K562 (cell line): ENCODE data around the gene BIRC3. TPM values are rescaled to one million over a fixed set of nuclear protein-coding genes. Genes with fewer than 3 reads are reported as not detected.

Experiments
- ATAC-seq: fragments of 200-7000 bp; cut with Tn5 transposase; 3 replicates; pipeline ENCODE4 v1.9.1; 2020; ENCODE audit warnings: moderate library complexity
- BruUV-seq: library from RNA; stranded (reverse); fragments of 400-500 nt; replicated peaks from 2 replicates; lab custom pipeline; 2021; lab: Mats Ljungman, UMichigan
- CTCF ChIA-PET: fragments of 300-600 bp; formaldehyde crosslinking; extraction: SDS; loops from one replicate; lab custom pipeline; 2021; ENCODE audit warnings: low intra/inter-chr PET ratio; lab: Yijun Ruan, JAX
- POLR2A ChIA-PET: fragments of 300-600, 350-650 bp; sonication (Branson Sonifier 250); formaldehyde crosslinking; extraction: SDS; loops from one replicate; lab custom pipeline; 2021; ENCODE audit warnings: antibody characterized with exemption, inconsistent platforms; lab: Yijun Ruan, JAX
- DNase-seq, 4 experiments: peaks; one replicate each; pipeline versions ENCODE4 v3.0.0 to v3.0.0-alpha.2; 2011 to 2018; ENCODE audit warnings: low spot score in 3 of 4, mixed read lengths in 3 of 4; ENCODE audit errors: extremely low read depth in 1 of 4
- FAIRE-seq: peaks from 2 replicates; lab custom pipeline; 2011; peaks lifted over from hg19 to GRCh38; lab: Jason Lieb, UNC
- H2AFZ ChIP-seq: 2 replicates; pipeline ENCODE4 v1.6.0; 2011; ENCODE audit warnings: low read depth, low read length, control low read depth, inconsistent platforms
- H3K27ac ChIP-seq: fragments of 200-600 bp; 3 replicates; pipeline ENCODE4 v1.8.0; 2011; ENCODE audit warnings: low read depth, mild to moderate bottlenecking, control low read depth, inconsistent platforms, low read length, moderate library complexity, mixed read lengths; ENCODE audit errors: extremely low read depth
- H3K27me3 ChIP-seq, 2 experiments: fragments of 300-600 bp in 1 of 2; 2 replicates in 1 of 2; 3 replicates in 1 of 2; pipeline versions ENCODE4 v1.6.0 to v1.8.0; 2011; ENCODE audit warnings: inconsistent platforms in 2 of 2, low read length in 2 of 2, mild to moderate bottlenecking in 1 of 2, mixed read lengths in 1 of 2, moderate library complexity in 1 of 2; ENCODE audit not compliant: control insufficient read depth in 2 of 2, insufficient read depth in 2 of 2
- H3K36me3 ChIP-seq: fragments of 300-600 bp; 3 replicates; pipeline ENCODE4 v1.8.0; 2011; ENCODE audit warnings: mild to moderate bottlenecking, low read length, inconsistent platforms; ENCODE audit not compliant: control insufficient read depth, insufficient read depth
- H3K4me1 ChIP-seq, 2 experiments: fragments of 200-600 bp in 1 of 2; replicated peaks in 1 of 2; 2 replicates in 1 of 2; 3 replicates in 1 of 2; pipeline versions ENCODE4 v1.5.1 to v1.8.0; 2011; ENCODE audit warnings: inconsistent platforms in 2 of 2, low read length in 2 of 2, mild to moderate bottlenecking in 1 of 2, mixed read lengths in 1 of 2, moderate library complexity in 1 of 2; ENCODE audit not compliant: control insufficient read depth in 2 of 2, insufficient read depth in 2 of 2
- H3K4me2 ChIP-seq: 2 replicates; pipeline ENCODE4 v1.6.1; 2011; ENCODE audit warnings: low read length, control low read depth, inconsistent platforms, mixed read lengths; ENCODE audit not compliant: insufficient read depth
- H3K4me3 ChIP-seq: fragments of 200-600 bp; sonication (generic), shearing (Covaris generic); 2 replicates; pipeline ENCODE4 v1.5.1; 2016; ENCODE audit warnings: control low read depth, inconsistent platforms
- H3K79me2 ChIP-seq: fragments of 200-600 bp; 3 replicates; pipeline ENCODE4 v1.8.0; 2011; ENCODE audit warnings: low read length, inconsistent platforms; ENCODE audit not compliant: control insufficient read depth, insufficient read depth
- H3K9ac ChIP-seq, 2 experiments: 2 replicates each; pipeline versions ENCODE4 v1.6.0 to v1.6.1; 2011; ENCODE audit warnings: low read depth in 2 of 2, low read length in 2 of 2, control low read depth in 1 of 2, inconsistent platforms in 1 of 2, mild to moderate bottlenecking in 1 of 2, mixed read lengths in 1 of 2; ENCODE audit not compliant: insufficient read depth in 1 of 2
- H3K9me1 ChIP-seq: one replicate; pipeline ENCODE4 v1.6.0; 2011; ENCODE audit warnings: inconsistent platforms, mild to moderate bottlenecking, low read length, moderate library complexity; ENCODE audit not compliant: control insufficient read depth, insufficient read depth
- H3K9me3 ChIP-seq: replicated peaks from 2 replicates; pipeline ENCODE4 v1.5.1; 2011; ENCODE audit warnings: low read depth, low read length, inconsistent platforms; ENCODE audit not compliant: control insufficient read depth, insufficient read depth
- H4K20me1 ChIP-seq: replicated peaks from 2 replicates; pipeline ENCODE4 v1.6.1; 2011; ENCODE audit warnings: low read length, inconsistent platforms, mixed read lengths; ENCODE audit not compliant: control insufficient read depth, insufficient read depth
- ELK1 ChIP-seq: sonication (generic); formaldehyde crosslinking; IDR thresholded peaks from 2 replicates; pipeline ENCODE4 v1.8.1; 2022; ENCODE audit warnings: missing genetic modification reagents
- JUNB ChIP-seq: fragments of 450-650 bp; formaldehyde crosslinking; conservative IDR thresholded peaks from 2 replicates; pipeline ENCODE4 v1.4.0; 2020; ENCODE audit warnings: mild to moderate bottlenecking
- KAT8 ChIP-seq: fragments of 450-650 bp; IDR thresholded peaks from 2 replicates; pipeline ENCODE4 v1.6.1; 2016; ENCODE audit warnings: low read depth, mild to moderate bottlenecking
- RBM22 ChIP-seq: fragments of 200-400 bp; formaldehyde crosslinking; IDR thresholded peaks from 2 replicates; pipeline ENCODE4 v1.6.1; 2018; ENCODE audit warnings: low read length, low read depth; ENCODE audit not compliant: poor library complexity, severe bottlenecking
- SMAD2 ChIP-seq: fragments of 150-350 bp; IDR thresholded peaks from 2 replicates; pipeline ENCODE4 v1.6.1; 2014; ENCODE audit warnings: low read depth, mild to moderate bottlenecking, low read length
- SRSF1 ChIP-seq: fragments of 200-400 bp; formaldehyde crosslinking; IDR thresholded peaks from 2 replicates; pipeline ENCODE4 v1.6.1; 2017; ENCODE audit warnings: mild to moderate bottlenecking, low read depth, low read length, moderate library complexity
- STAT5A ChIP-seq: IDR thresholded peaks from 2 replicates; pipeline ENCODE4 v1.6.1; 2012; ENCODE audit warnings: low read length, inconsistent platforms, borderline replicate concordance
- TEAD4 ChIP-seq, 2 experiments: sonication (generic) in 1 of 2; formaldehyde crosslinking in 1 of 2; IDR thresholded peaks; 2 replicates each; pipeline versions ENCODE4 v1.6.1 to v1.8.0; 2012 to 2022; ENCODE audit warnings: borderline replicate concordance in 1 of 2, inconsistent platforms in 1 of 2, low read length in 1 of 2, mild to moderate bottlenecking in 1 of 2, missing genetic modification reagents in 1 of 2
- ZNF143 ChIP-seq: sonication (generic); formaldehyde crosslinking; IDR thresholded peaks from 2 replicates; pipeline ENCODE4 v1.9.0; 2022; ENCODE audit warnings: mild to moderate bottlenecking, missing genetic modification reagents
- ZNF146 ChIP-seq: IDR thresholded peaks from one replicate; pipeline ENCODE4 v1.6.1; 2018; ENCODE audit warnings: missing compliant biosample characterization; ENCODE audit not compliant: unreplicated experiment
- ZNF57 ChIP-seq: fragments of 450-650 bp; formaldehyde crosslinking; IDR thresholded peaks from 2 replicates; pipeline ENCODE4 v1.4.0; 2020; ENCODE audit warnings: mild to moderate bottlenecking, moderate library complexity
- ZNF586 ChIP-seq: fragments of 450-650 bp; formaldehyde crosslinking; conservative IDR thresholded peaks from 2 replicates; pipeline ENCODE4 v1.4.0; 2020; ENCODE audit warnings: mild to moderate bottlenecking, moderate library complexity
- WGBS: fragments of 100-300 bp; shearing (Covaris generic); methylation state at CpG from one replicate; pipeline ENCODE4 v1.1.6; 2016; ENCODE audit warnings: low coverage, mixed read lengths; ENCODE audit not compliant: insufficient coverage; ENCODE audit errors: missing lambda C conversion rate; 5-methylcytosine and 5-hydroxymethylcytosine counted together
- in situ Hi-C: fragments of 300-500 bp; cut with MboI; formaldehyde crosslinking; loops from 4 replicates; pipeline ENCODE4 v1.15.0; 2018; ENCODE audit warnings: inconsistent platforms, mixed read lengths
- intact Hi-C: fragments of 100-400 bp; cut with micrococcal nuclease; formaldehyde crosslinking; loops from 2 replicates; pipeline ENCODE4 v1.14.2; 2022
- polyA plus RNA-seq, 8 experiments: library from polyadenylated mRNA; depleted of rRNA in 4 of 8; stranded (reverse) in 5 of 8; unstranded in 3 of 8; fragments of >200 nt; fragmentation: Nextera tagmentation in 2 of 8; fragmentation: Illumina TruSeq in 1 of 8; extraction: Ambion mirVana in 2 of 8; extraction: Trizol in 1 of 8; gene quantifications; 2 replicates each; pipeline versions ENCODE4 v1.2.1 to v1.2.3, GENCODE V29; 2011 to 2014; ENCODE audit warnings: inconsistent platforms in 1 of 8, missing spikeins in 1 of 8
- total RNA-seq, 7 experiments: library from RNA; depleted of rRNA in 6 of 7; stranded (reverse); fragments of >200 nt in 6 of 7; fragmentation: Illumina TruSeq in 2 of 7; extraction: Trizol in 2 of 7; gene quantifications; 2 replicates each; pipeline versions ENCODE4 v1.2.1 to v1.2.3, GENCODE V29; 2011 to 2021; ENCODE audit warnings: low replicate concordance in 1 of 7
- TF ChIP-seq, protein P1 (sequence below): fragments of 450-650 bp; IDR thresholded peaks from 2 replicates; pipeline ENCODE4 v1.6.1; 2018; ENCODE audit warnings: mild to moderate bottlenecking, low read depth; ENCODE audit not compliant: partially characterized antibody

The BIRC3 gene
- total and polyA plus RNA-seq, 9 of the 15 experiments (the other 6 are each of a cell fraction or from before 2014, with no cell fraction given): 0.08 to 0.42 (median 0.18) TPM

- ChIA-PET CTCF (no interaction called here), POLR2A (interaction anchor here (1.8 kb wide), 1 partner anchor 26 kb away, joined by 5 read pairs; no protein-coding TSS in a partner anchor)
- Histone ChIP-seq H3K9me1 (no peaks in the 10 kb centered on the region), H3K27me3 (no peaks in the 10 kb centered on the region), H3K36me3 (peaks cover 42% of the 10 kb centered on the region), H3K4me2 (no peak overlapping the region), H3K9ac (no peak overlapping the region), H3K27ac (no peak overlapping the region), H2AFZ (no peak overlapping the region), H3K9me3 (no peaks in the 10 kb centered on the region), H3K4me1 (no peaks in the 10 kb centered on the region), H3K4me3 (no peak overlapping the region), H3K79me2 (peaks cover 10% of the 10 kb centered on the region; the same call in 2 of the 3 replicates), H4K20me1 (no peaks in the 10 kb centered on the region)
- FAIRE-seq: no peak
- no TSS peak for BruUV-seq
- in situ Hi-C loops (no loop called here), intact Hi-C loops (no loop called here)
- no peak for TF ChIP-seq RBM22
- TF ChIP-seq ZNF57: no peak
- TF ChIP-seq, protein P1, sequence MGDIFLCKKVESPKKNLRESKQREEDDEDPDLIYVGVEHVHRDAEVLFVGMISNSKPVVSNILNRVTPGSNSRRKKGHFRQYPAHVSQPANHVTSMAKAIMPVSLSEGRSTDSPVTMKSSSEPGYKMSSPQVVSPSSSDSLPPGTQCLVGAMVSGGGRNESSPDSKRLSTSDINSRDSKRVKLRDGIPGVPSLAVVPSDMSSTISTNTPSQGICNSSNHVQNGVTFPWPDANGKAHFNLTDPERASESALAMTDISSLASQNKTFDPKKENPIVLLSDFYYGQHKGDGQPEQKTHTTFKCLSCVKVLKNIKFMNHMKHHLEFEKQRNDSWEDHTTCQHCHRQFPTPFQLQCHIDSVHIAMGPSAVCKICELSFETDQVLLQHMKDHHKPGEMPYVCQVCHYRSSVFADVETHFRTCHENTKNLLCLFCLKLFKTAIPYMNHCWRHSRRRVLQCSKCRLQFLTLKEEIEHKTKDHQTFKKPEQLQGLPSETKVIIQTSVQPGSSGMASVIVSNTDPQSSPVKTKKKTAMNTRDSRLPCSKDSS: no peak
- WGBS: 98% methylated on average over 3 of the region's 3 CpGs
- no peak for DNase-seq
- ATAC-seq: no peak
Measured at GRCh38 chr11:102359372-102359771, 42.1 kb downstream of the BIRC3 start.

GRCh38 chr11:102360681-102361080 lies 43.4 kb downstream of the BIRC3 start:
- Histone ChIP-seq H3K4me1 (no peaks in the 10 kb centered on the region), H4K20me1 (no peaks in the 10 kb centered on the region), H3K36me3 (peaks cover 48% of the 10 kb centered on the region), H3K27ac (no peak overlapping the region), H3K79me2 (peaks cover 5% of the 10 kb centered on the region; the same call in 2 of the 3 replicates), H3K9me1 (no peaks in the 10 kb centered on the region), H3K9me3 (no peaks in the 10 kb centered on the region), H3K4me2 (no peak overlapping the region), H2AFZ (no peak overlapping the region), H3K4me3 (no peak overlapping the region), H3K9ac (no peak overlapping the region), H3K27me3 (no peaks in the 10 kb centered on the region)
- 61% methylated on average over 3 of the region's 3 CpGs for WGBS
- ATAC-seq (no peak), DNase-seq (no peak), FAIRE-seq (no peak)
- in situ Hi-C loops: no loop called here
- ChIA-PET POLR2A (interaction anchor here (0.5 to 1.6 kb wide), 2 partner anchors 9 to 10 kb away, joined by 3 to 4 read pairs; no protein-coding TSS in a partner anchor), CTCF (no interaction called here)
- BruUV-seq: no TSS peak
- intact Hi-C loops: no loop called here
- TF ChIP-seq ZNF586 (CRISPR knock-in tag): no peak
- no peak for TF ChIP-seq SMAD2
- TF ChIP-seq ZNF143 (CRISPR knock-in tag): no peak
- TF ChIP-seq KAT8: no peak
- TF ChIP-seq JUNB (CRISPR knock-in tag): no peak
- no peak for TF ChIP-seq ZNF146
- TF ChIP-seq SRSF1: no peak
- no peak for TF ChIP-seq STAT5A
- TF ChIP-seq ELK1 (CRISPR knock-in tag): no peak
- TF ChIP-seq TEAD4 (IDR thresholded peaks at IDR 0.05; ENCODE audit: low read length): no peak
- no peak for TF ChIP-seq TEAD4 (CRISPR knock-in tag; IDR thresholded peaks at IDR 0.05; ENCODE audit: borderline replicate concordance)
